ENCODE measurements around the gene ARVCF. TPM values are rescaled to one million over a fixed set of nuclear protein-coding genes. Genes with fewer than 3 reads are reported as not detected.

Gene ARVCF
- total and polyA plus RNA-seq, 2 experiments from 2014 or later: 15.6 to 122 TPM

- Histone ChIP-seq H3K27me3 (ENCODE audit: insufficient read depth) (no peaks in the 10 kb centered on the region), H3K79me2 (replicated peaks; ENCODE audit: insufficient read depth) (no peaks in the 10 kb centered on the region), H3K27ac (ENCODE audit: low read depth) (no peak overlapping the region), H2AFZ (no peak overlapping the region), H3K4me2 (no peak overlapping the region), H3K4me1 (ENCODE audit: insufficient read depth) (no peaks in the 10 kb centered on the region), H3K36me3 (ENCODE audit: insufficient read depth) (no peaks in the 10 kb centered on the region), H3K9me2 (ENCODE audit: insufficient read depth) (no peaks in the 10 kb centered on the region), H3K4me3 (no peak overlapping the region), H4K20me1 (replicated peaks; ENCODE audit: insufficient read depth) (no peaks in the 10 kb centered on the region; the same call in 1 of the 2 replicates), H3F3A (replicated peaks; ENCODE audit: low read depth) (no peaks in the 10 kb centered on the region)
- no peaks in the 10 kb centered on the region for H3K4me1 Mint-ChIP-seq
- TF ChIP-seq POLR2AphosphoS5 (IDR thresholded peaks at IDR 0.05; ENCODE audit: low read depth) (no peak), REST (IDR thresholded peaks at IDR 0.05; ENCODE audit: unreplicated experiment) (no peak), CTCF (conservative IDR thresholded peaks at IDR 0.05; ENCODE audit: low read depth in 2 of 2) (no peak), EZH2phosphoT487 (IDR thresholded peaks at IDR 0.05; ENCODE audit: unreplicated experiment) (no peak), EZH2 (IDR thresholded peaks at IDR 0.05; ENCODE audit: low read depth, unreplicated experiment) (no peak), ETS1 (IDR thresholded peaks at IDR 0.05) (no peak), ZNF462 (CRISPR knock-in tag; IDR thresholded peaks at IDR 0.05) (no peak), CREB1 (CRISPR knock-in tag; IDR thresholded peaks at IDR 0.05; ENCODE audit: low read depth) (no peak), JUNB (IDR thresholded peaks at IDR 0.05; ENCODE audit: unreplicated experiment) (no peak), STAT1 (IDR thresholded peaks at IDR 0.05; ENCODE audit: unreplicated experiment) (no peak), ZNF331 (CRISPR knock-in tag; IDR thresholded peaks at IDR 0.05; ENCODE audit: low read depth) (no peak), ZNF114 (CRISPR knock-in tag; IDR thresholded peaks at IDR 0.05) (no peak)
- ATAC-seq: no peak
- H3K9me3 Mint-ChIP-seq: no peaks in the 10 kb centered on the region
- H3K27me3 Mint-ChIP-seq (ENCODE audit: insufficient read depth, low read depth, poor library complexity): peaks cover 11% of the 10 kb centered on the region
- H3K27ac Mint-ChIP-seq: no peak overlapping the region
- no peak for DNase-seq (ENCODE audit: low spot score)
- H3K36me3 Mint-ChIP-seq (ENCODE audit: low read depth): no peaks in the 10 kb centered on the region; the same call in 2 of the 3 replicates
- no peak overlapping the region for H3K4me3 Mint-ChIP-seq
Measured at GRCh38 chr22:20036084-20036482, 19.5 kb upstream of the ARVCF start.
